NB4 (cell line): ENCODE results near the gene ZBTB7C.

Experiments
- CTCF ChIP-seq: IDR thresholded peaks from one replicate; pipeline ENCODE4 v1.5.1; 2012; ENCODE audit warnings: low read depth, low read length
- MAX ChIP-seq: IDR thresholded peaks from 2 replicates; pipeline ENCODE4 v1.6.1; 2011; ENCODE audit warnings: low read depth, low read length
- POLR2A ChIP-seq: IDR thresholded peaks from 2 replicates; pipeline ENCODE4 v1.6.1; 2011; ENCODE audit warnings: mild to moderate bottlenecking; ENCODE audit not compliant: insufficient read length; ENCODE audit errors: extremely low read depth

- TF ChIP-seq POLR2A: no peak
- TF ChIP-seq CTCF: no peak
- TF ChIP-seq MAX: no peak
Measured at GRCh38 chr18:48155856-48156255, 253.3 kb downstream of the ZBTB7C start.
